Measurements from ENCODE around the gene DMD.

DNA sequence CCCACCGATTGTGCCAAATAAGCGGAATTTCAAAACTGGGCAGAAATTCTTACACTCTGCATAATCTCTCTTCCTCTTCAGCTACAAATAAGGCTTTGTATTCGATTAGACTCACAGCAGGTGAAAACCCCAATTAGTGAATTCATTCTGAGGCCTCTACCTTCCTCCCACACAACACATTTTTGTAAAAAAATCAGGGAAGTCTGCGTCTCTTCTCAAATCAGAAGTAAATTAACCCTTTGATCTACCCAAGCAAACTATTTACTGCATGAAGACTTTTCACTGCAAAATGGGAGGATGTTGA lies 1938.9 kb downstream of the DMD start:
- TF ChIP-seq, protein P1, sequence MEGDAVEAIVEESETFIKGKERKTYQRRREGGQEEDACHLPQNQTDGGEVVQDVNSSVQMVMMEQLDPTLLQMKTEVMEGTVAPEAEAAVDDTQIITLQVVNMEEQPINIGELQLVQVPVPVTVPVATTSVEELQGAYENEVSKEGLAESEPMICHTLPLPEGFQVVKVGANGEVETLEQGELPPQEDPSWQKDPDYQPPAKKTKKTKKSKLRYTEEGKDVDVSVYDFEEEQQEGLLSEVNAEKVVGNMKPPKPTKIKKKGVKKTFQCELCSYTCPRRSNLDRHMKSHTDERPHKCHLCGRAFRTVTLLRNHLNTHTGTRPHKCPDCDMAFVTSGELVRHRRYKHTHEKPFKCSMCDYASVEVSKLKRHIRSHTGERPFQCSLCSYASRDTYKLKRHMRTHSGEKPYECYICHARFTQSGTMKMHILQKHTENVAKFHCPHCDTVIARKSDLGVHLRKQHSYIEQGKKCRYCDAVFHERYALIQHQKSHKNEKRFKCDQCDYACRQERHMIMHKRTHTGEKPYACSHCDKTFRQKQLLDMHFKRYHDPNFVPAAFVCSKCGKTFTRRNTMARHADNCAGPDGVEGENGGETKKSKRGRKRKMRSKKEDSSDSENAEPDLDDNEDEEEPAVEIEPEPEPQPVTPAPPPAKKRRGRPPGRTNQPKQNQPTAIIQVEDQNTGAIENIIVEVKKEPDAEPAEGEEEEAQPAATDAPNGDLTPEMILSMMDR (IDR thresholded peaks at IDR 0.05): no peak
- TF ChIP-seq POLR2A (IDR thresholded peaks at IDR 0.05): no peak
